HL-60/S4 (cell line): ENCODE data around the gene NAALADL2.

ENCODE experiments used
- in situ Hi-C: fragments of 300-500 bp; cut with MboI; formaldehyde crosslinking; loops from 2 replicates; pipeline ENCODE4 v1.14.3; 2022; ENCODE audit warnings: low sequenced_read_pairs

The NAALADL2 gene

GRCh38 chr3:175193815-175194518 is 334.8 kb downstream of the NAALADL2 start:
- in situ Hi-C loops: no loop called here

- in situ Hi-C loops: no loop called here
Measured at GRCh38 chr3:175198991-175199783, 340.1 kb downstream of the NAALADL2 start.

GRCh38 chr3:175199961-175200360 is 340.8 kb downstream of the NAALADL2 start:
- in situ Hi-C loops: no loop called here

GRCh38 chr3:175200391-175201095 is 341.4 kb downstream of the NAALADL2 start:
- in situ Hi-C loops: no loop called here

- in situ Hi-C loops: no loop called here
Measured at GRCh38 chr3:175207361-175207760, 348.2 kb downstream of the NAALADL2 start.

- in situ Hi-C loops: no loop called here
Measured at GRCh38 chr3:175208326-175208725, 349.2 kb downstream of the NAALADL2 start.

- in situ Hi-C loops: no loop called here
Measured at GRCh38 chr3:175211466-175211865, 352.3 kb downstream of the NAALADL2 start.

GRCh38 chr3:175212896-175213295 is 353.8 kb downstream of the NAALADL2 start:
- in situ Hi-C loops: no loop called here

GRCh38 chr3:175214216-175214615 is 355.1 kb downstream of the NAALADL2 start:
- in situ Hi-C loops: no loop called here

- in situ Hi-C loops: no loop called here
Measured at GRCh38 chr3:175215833-175216232, 356.7 kb downstream of the NAALADL2 start.

GRCh38 chr3:175222356-175222755 is 363.2 kb downstream of the NAALADL2 start:
- in situ Hi-C loops: no loop called here

GRCh38 chr3:175224051-175224450 is 364.9 kb downstream of the NAALADL2 start:
- in situ Hi-C loops: no loop called here

GRCh38 chr3:175226444-175226843 is 367.3 kb downstream of the NAALADL2 start:
- in situ Hi-C loops: no loop called here

GRCh38 chr3:175227126-175227525 is 368.0 kb downstream of the NAALADL2 start:
- in situ Hi-C loops: no loop called here

GRCh38 chr3:175233957-175234940 is 375.1 kb downstream of the NAALADL2 start:
- in situ Hi-C loops: no loop called here

GRCh38 chr3:175238801-175239200 is 379.7 kb downstream of the NAALADL2 start:
- in situ Hi-C loops: no loop called here

GRCh38 chr3:175240921-175241320 is 381.8 kb downstream of the NAALADL2 start:
- in situ Hi-C loops: no loop called here

- in situ Hi-C loops: no loop called here
Measured at GRCh38 chr3:175242243-175242642, 383.1 kb downstream of the NAALADL2 start.

- in situ Hi-C loops: no loop called here
Measured at GRCh38 chr3:175246234-175246633, 387.1 kb downstream of the NAALADL2 start.

GRCh38 chr3:175246766-175247165 is 387.6 kb downstream of the NAALADL2 start:
- in situ Hi-C loops: no loop called here
